HepG2 (cell line): ENCODE data around the gene BIN1. TPM values are rescaled to one million over a fixed set of nuclear protein-coding genes. Genes with fewer than 3 reads are reported as not detected.

Experiments used
- ADNP ChIP-seq: sonication (generic); formaldehyde crosslinking; IDR thresholded peaks from 2 replicates; pipeline ENCODE4 v1.4.0; 2020; ENCODE audit warnings: missing genetic modification reagents
- ARID2 ChIP-seq: sonication (generic); formaldehyde crosslinking; IDR thresholded peaks from 2 replicates; pipeline ENCODE4 v1.8.1; 2022; ENCODE audit warnings: mild to moderate bottlenecking, missing genetic modification reagents, borderline replicate concordance
- MIER2 ChIP-seq: IDR thresholded peaks from 2 replicates; pipeline ENCODE4 v1.6.1; 2016; ENCODE audit warnings: missing biosample characterization, missing genetic modification reagents
- RORA ChIP-seq: sonication (generic); formaldehyde crosslinking; IDR thresholded peaks from 2 replicates; pipeline ENCODE4 v1.5.0; 2020; ENCODE audit warnings: mild to moderate bottlenecking, missing genetic modification reagents, moderate library complexity
- SRY ChIP-seq: sonication (generic); formaldehyde crosslinking; IDR thresholded peaks from 2 replicates; pipeline ENCODE4 v1.8.0; 2022; ENCODE audit warnings: mild to moderate bottlenecking, missing genetic modification reagents
- YEATS4 ChIP-seq: sonication (generic); formaldehyde crosslinking; IDR thresholded peaks from 2 replicates; pipeline ENCODE4 v1.4.0; 2020; ENCODE audit warnings: missing genetic modification reagents, borderline replicate concordance
- ZNF777 ChIP-seq: sonication (generic); formaldehyde crosslinking; IDR thresholded peaks from 2 replicates; pipeline ENCODE4 v1.4.0; 2020; ENCODE audit warnings: missing genetic modification reagents
- ZNF790 ChIP-seq: sonication (generic); formaldehyde crosslinking; IDR thresholded peaks from 2 replicates; pipeline ENCODE4 v1.8.0; 2022; ENCODE audit warnings: missing genetic modification reagents, mild to moderate bottlenecking, borderline replicate concordance
- ZZZ3 ChIP-seq: sonication (generic); formaldehyde crosslinking; IDR thresholded peaks from 2 replicates; pipeline ENCODE4 v1.4.0; 2020; ENCODE audit warnings: missing genetic modification reagents, mild to moderate bottlenecking, borderline replicate concordance
- polyA plus RNA-seq, 8 experiments: library from polyadenylated mRNA; depleted of rRNA in 3 of 8; stranded (reverse) in 7 of 8; unstranded in 1 of 8; fragments of >200 nt; fragmentation: Illumina TruSeq in 4 of 8; extraction: Trizol in 4 of 8; gene quantifications; 2 replicates each; pipeline versions ENCODE4 v1.2.1 to v1.2.3, GENCODE V29; 2011 to 2016; ENCODE audit warnings: low read depth in 4 of 8, missing spikeins in 1 of 8, mixed read lengths in 1 of 8; ENCODE audit not compliant: insufficient read depth in 1 of 8
- total RNA-seq, 5 experiments: library from RNA; depleted of rRNA; stranded (reverse); fragments of >200 nt; fragmentation: Illumina TruSeq; extraction: Trizol; gene quantifications; 2 replicates each; pipeline ENCODE4 v1.2.3, GENCODE V29; 2016; ENCODE audit warnings: low read depth in 1 of 5
- TF ChIP-seq, protein P1 (sequence below): sonication (generic); formaldehyde crosslinking; IDR thresholded peaks from 2 replicates; pipeline ENCODE4 v1.5.0; 2020; ENCODE audit warnings: mild to moderate bottlenecking, missing genetic modification reagents, borderline replicate concordance
- TF ChIP-seq, protein P2 (sequence below): sonication (generic); formaldehyde crosslinking; IDR thresholded peaks from 2 replicates; pipeline ENCODE4 v1.4.0; 2020; ENCODE audit warnings: missing genetic modification reagents
- TF ChIP-seq, protein P3 (sequence below): sonication (generic); formaldehyde crosslinking; IDR thresholded peaks from 2 replicates; pipeline ENCODE4 v1.5.0; 2020; ENCODE audit warnings: missing genetic modification reagents
- TF ChIP-seq, protein P4 (sequence below): sonication (generic); formaldehyde crosslinking; IDR thresholded peaks from 2 replicates; pipeline ENCODE4 v1.5.0; 2020; ENCODE audit warnings: mild to moderate bottlenecking, missing genetic modification reagents, borderline replicate concordance

BIN1 gene
- total and polyA plus RNA-seq, 2 of the 13 experiments (the other 11 are each of a cell fraction or from before 2014, with no cell fraction given): 0.93 to 1.2 TPM

DNA sequence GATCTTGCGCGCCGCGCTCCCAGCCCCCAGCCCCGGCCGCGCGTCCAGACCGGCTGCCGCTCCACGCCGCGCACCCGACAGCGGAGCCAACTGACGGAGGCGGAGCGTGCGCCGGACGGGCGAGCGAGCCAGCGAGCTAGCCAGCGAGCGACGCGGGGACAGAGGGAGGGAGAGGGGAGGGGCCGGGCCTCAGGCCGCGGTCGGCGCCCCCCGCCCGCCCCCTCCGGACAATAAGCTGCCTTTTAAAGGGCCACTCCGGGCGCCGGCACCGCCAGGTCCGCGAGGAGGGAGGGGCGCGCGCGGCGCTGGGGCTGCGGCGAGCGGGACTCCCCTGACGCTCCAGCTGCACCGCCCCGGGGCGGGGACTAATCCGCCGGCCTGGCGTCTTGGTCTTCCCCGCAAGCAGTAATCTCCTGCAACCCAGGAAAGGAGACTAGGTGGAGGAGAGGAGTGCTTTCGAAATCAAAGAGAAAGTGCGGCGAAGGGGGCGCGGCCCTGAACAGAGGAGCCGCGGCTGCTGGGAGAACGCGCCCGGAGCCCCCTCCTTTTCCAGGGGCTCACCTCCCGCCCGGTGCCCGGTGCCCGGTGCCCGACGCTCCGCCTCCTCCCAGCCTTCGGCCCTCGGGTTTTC lies at the start of gene BIN1 (continued):
- TF ChIP-seq ZZZ3 (CRISPR knock-in tag): no peak
- TF ChIP-seq, protein P1, sequence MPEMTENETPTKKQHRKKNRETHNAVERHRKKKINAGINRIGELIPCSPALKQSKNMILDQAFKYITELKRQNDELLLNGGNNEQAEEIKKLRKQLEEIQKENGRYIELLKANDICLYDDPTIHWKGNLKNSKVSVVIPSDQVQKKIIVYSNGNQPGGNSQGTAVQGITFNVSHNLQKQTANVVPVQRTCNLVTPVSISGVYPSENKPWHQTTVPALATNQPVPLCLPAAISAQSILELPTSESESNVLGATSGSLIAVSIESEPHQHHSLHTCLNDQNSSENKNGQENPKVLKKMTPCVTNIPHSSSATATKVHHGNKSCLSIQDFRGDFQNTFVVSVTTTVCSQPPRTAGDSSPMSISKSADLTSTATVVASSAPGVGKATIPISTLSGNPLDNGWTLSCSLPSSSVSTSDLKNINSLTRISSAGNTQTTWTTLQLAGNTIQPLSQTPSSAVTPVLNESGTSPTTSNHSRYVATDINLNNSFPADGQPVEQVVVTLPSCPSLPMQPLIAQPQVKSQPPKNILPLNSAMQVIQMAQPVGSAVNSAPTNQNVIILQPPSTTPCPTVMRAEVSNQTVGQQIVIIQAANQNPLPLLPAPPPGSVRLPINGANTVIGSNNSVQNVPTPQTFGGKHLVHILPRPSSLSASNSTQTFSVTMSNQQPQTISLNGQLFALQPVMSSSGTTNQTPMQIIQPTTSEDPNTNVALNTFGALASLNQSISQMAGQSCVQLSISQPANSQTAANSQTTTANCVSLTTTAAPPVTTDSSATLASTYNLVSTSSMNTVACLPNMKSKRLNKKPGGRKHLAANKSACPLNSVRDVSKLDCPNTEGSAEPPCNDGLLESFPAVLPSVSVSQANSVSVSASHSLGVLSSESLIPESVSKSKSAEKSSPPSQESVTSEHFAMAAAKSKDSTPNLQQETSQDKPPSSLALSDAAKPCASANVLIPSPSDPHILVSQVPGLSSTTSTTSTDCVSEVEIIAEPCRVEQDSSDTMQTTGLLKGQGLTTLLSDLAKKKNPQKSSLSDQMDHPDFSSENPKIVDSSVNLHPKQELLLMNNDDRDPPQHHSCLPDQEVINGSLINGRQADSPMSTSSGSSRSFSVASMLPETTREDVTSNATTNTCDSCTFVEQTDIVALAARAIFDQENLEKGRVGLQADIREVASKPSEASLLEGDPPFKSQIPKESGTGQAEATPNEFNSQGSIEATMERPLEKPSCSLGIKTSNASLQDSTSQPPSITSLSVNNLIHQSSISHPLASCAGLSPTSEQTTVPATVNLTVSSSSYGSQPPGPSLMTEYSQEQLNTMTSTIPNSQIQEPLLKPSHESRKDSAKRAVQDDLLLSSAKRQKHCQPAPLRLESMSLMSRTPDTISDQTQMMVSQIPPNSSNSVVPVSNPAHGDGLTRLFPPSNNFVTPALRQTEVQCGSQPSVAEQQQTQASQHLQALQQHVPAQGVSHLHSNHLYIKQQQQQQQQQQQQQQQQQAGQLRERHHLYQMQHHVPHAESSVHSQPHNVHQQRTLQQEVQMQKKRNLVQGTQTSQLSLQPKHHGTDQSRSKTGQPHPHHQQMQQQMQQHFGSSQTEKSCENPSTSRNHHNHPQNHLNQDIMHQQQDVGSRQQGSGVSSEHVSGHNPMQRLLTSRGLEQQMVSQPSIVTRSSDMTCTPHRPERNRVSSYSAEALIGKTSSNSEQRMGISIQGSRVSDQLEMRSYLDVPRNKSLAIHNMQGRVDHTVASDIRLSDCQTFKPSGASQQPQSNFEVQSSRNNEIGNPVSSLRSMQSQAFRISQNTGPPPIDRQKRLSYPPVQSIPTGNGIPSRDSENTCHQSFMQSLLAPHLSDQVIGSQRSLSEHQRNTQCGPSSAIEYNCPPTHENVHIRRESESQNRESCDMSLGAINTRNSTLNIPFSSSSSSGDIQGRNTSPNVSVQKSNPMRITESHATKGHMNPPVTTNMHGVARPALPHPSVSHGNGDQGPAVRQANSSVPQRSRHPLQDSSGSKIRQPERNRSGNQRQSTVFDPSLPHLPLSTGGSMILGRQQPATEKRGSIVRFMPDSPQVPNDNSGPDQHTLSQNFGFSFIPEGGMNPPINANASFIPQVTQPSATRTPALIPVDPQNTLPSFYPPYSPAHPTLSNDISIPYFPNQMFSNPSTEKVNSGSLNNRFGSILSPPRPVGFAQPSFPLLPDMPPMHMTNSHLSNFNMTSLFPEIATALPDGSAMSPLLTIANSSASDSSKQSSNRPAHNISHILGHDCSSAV (CRISPR knock-in tag): no peak
- TF ChIP-seq YEATS4 (CRISPR knock-in tag): 0 out of 2 replicates have a peak, but pooled peaks have one; percentile 21
- no peak for TF ChIP-seq ARID2
- TF ChIP-seq, protein P2, sequence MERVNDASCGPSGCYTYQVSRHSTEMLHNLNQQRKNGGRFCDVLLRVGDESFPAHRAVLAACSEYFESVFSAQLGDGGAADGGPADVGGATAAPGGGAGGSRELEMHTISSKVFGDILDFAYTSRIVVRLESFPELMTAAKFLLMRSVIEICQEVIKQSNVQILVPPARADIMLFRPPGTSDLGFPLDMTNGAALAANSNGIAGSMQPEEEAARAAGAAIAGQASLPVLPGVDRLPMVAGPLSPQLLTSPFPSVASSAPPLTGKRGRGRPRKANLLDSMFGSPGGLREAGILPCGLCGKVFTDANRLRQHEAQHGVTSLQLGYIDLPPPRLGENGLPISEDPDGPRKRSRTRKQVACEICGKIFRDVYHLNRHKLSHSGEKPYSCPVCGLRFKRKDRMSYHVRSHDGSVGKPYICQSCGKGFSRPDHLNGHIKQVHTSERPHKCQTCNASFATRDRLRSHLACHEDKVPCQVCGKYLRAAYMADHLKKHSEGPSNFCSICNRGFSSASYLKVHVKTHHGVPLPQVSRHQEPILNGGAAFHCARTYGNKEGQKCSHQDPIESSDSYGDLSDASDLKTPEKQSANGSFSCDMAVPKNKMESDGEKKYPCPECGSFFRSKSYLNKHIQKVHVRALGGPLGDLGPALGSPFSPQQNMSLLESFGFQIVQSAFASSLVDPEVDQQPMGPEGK (CRISPR knock-in tag): 0 out of 2 replicates have a peak, but pooled peaks have one; percentile 17
- no peak for TF ChIP-seq RORA (CRISPR knock-in tag)
- TF ChIP-seq, protein P3, sequence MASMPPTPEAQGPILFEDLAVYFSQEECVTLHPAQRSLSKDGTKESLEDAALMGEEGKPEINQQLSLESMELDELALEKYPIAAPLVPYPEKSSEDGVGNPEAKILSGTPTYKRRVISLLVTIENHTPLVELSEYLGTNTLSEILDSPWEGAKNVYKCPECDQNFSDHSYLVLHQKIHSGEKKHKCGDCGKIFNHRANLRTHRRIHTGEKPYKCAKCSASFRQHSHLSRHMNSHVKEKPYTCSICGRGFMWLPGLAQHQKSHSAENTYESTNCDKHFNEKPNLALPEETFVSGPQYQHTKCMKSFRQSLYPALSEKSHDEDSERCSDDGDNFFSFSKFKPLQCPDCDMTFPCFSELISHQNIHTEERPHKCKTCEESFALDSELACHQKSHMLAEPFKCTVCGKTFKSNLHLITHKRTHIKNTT (CRISPR knock-in tag): no peak
- TF ChIP-seq ZNF790 (CRISPR knock-in tag): no peak
- TF ChIP-seq MIER2 (CRISPR knock-in tag): no peak
- peak; percentile 87 for TF ChIP-seq ZNF777 (CRISPR knock-in tag)
- TF ChIP-seq, protein P4, sequence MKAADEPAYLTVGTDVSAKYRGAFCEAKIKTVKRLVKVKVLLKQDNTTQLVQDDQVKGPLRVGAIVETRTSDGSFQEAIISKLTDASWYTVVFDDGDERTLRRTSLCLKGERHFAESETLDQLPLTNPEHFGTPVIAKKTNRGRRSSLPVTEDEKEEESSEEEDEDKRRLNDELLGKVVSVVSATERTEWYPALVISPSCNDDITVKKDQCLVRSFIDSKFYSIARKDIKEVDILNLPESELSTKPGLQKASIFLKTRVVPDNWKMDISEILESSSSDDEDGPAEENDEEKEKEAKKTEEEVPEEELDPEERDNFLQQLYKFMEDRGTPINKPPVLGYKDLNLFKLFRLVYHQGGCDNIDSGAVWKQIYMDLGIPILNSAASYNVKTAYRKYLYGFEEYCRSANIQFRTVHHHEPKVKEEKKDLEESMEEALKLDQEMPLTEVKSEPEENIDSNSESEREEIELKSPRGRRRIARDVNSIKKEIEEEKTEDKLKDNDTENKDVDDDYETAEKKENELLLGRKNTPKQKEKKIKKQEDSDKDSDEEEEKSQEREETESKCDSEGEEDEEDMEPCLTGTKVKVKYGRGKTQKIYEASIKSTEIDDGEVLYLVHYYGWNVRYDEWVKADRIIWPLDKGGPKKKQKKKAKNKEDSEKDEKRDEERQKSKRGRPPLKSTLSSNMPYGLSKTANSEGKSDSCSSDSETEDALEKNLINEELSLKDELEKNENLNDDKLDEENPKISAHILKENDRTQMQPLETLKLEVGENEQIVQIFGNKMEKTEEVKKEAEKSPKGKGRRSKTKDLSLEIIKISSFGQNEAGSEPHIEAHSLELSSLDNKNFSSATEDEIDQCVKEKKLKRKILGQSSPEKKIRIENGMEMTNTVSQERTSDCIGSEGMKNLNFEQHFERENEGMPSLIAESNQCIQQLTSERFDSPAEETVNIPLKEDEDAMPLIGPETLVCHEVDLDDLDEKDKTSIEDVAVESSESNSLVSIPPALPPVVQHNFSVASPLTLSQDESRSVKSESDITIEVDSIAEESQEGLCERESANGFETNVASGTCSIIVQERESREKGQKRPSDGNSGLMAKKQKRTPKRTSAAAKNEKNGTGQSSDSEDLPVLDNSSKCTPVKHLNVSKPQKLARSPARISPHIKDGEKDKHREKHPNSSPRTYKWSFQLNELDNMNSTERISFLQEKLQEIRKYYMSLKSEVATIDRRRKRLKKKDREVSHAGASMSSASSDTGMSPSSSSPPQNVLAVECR: no peak
- no peak for TF ChIP-seq ADNP
- TF ChIP-seq SRY (CRISPR knock-in tag): 0 out of 2 replicates have a peak, but pooled peaks have one; percentile 43
